PFSK-1 (cell line): ENCODE results near the gene ITPR3.

Experiments used
- FOXP2 ChIP-seq: optimal IDR thresholded peaks from 2 replicates; pipeline ENCODE3; 2011; ENCODE audit warnings: borderline replicate concordance, control low read depth, inconsistent platforms; ENCODE audit not compliant: insufficient read depth; ENCODE audit errors: extremely low read length, extremely low read depth
- POLR2AphosphoS5 ChIP-seq: IDR thresholded peaks from 2 replicates; pipeline ENCODE4 v1.6.1; 2012; ENCODE audit warnings: low read depth, mild to moderate bottlenecking, control low read depth, low read length, moderate library complexity
- REST ChIP-seq, 2 experiments: IDR thresholded peaks; 2 replicates each; pipeline versions ENCODE4 v1.6.1 to v1.8.0; 2011 to 2012; ENCODE audit warnings: low read depth in 2 of 2, low read length in 2 of 2, control low read depth in 1 of 2, inconsistent platforms in 1 of 2, mild to moderate bottlenecking in 1 of 2, moderate library complexity in 1 of 2; ENCODE audit not compliant: insufficient read depth in 1 of 2
- SIN3A ChIP-seq: IDR thresholded peaks from 2 replicates; pipeline ENCODE4 v1.6.1; 2012; ENCODE audit warnings: mild to moderate bottlenecking, low read length, moderate library complexity, borderline replicate concordance; ENCODE audit not compliant: insufficient read depth
- TAF1 ChIP-seq: IDR thresholded peaks from 2 replicates; pipeline ENCODE4 v1.6.1; 2012; ENCODE audit warnings: low read length, control low read depth, borderline replicate concordance; ENCODE audit not compliant: insufficient read depth

Gene ITPR3

DNA sequence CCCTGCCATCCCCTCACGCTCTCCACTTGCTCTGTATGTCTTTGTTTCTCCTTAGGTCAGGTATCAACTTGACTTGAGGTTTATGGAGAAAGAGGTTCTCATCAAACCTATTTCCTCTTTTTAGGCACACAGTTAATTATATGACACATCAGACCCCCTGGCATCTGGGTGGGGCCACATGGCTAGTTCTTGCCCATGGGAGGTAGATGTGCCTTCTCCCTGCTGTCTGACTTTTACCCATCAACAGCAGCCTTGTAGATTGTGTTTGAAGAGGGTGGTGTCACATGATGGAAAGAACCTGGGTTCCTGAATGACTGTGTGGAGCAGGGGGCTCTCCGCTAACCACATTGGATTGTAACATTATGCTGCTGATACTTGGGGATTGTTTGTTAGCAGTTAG is 97.6 kb downstream of the ITPR3 start:
- TF ChIP-seq SIN3A (no peak), TAF1 (no peak), REST (IDR thresholded peaks at IDR 0.05; ENCODE audit: insufficient read depth in 1 of 2, low read depth in 2 of 2, low read length in 2 of 2) (no peak), FOXP2 (no peak), POLR2AphosphoS5 (no peak)

GRCh38 chr6:33719326-33719987 is 98.3 kb downstream of the ITPR3 start:
- TF ChIP-seq SIN3A (no peak), FOXP2 (no peak), POLR2AphosphoS5 (no peak), TAF1 (no peak), REST (IDR thresholded peaks at IDR 0.05; ENCODE audit: insufficient read depth in 1 of 2, low read depth in 2 of 2, low read length in 2 of 2) (no peak)

- TF ChIP-seq TAF1: no peak
- no peak for TF ChIP-seq REST (IDR thresholded peaks at IDR 0.05; ENCODE audit: insufficient read depth in 1 of 2, low read depth in 2 of 2, low read length in 2 of 2)
- TF ChIP-seq POLR2AphosphoS5: no peak
- TF ChIP-seq FOXP2: no peak
- TF ChIP-seq SIN3A: no peak
These were observed 99.9 kb downstream of the ITPR3 start for GRCh38 chr6:33720998-33721397.

DNA sequence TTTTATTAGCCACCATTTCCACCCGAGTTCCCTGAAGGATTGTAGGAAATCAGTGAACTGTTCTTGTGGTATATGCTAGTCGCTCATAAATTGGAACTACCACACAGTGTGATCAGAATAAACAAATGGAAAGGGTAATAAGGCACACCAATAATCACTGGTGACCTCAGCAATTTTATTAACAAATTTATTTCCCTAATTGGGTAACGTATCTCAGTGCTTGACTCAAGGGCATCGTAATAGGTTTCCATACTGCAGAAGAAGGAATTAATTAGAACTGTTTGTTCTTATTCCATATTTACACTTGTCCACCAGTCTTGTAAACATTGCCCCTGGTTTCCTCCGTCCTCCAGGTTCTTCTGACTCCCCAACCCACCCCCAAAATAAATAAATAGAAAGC is 100.4 kb downstream of the ITPR3 start:
- TF ChIP-seq REST (IDR thresholded peaks at IDR 0.05; ENCODE audit: insufficient read depth in 1 of 2, low read depth in 2 of 2, low read length in 2 of 2): no peak
- no peak for TF ChIP-seq SIN3A
- TF ChIP-seq POLR2AphosphoS5: no peak
- no peak for TF ChIP-seq TAF1
- no peak for TF ChIP-seq FOXP2
